GM18511 (cell line): ENCODE data around the gene ORC4.
A peak's percentile ranks its signal among the peaks of the same experiment; 100 is the strongest.
"Not testable (repeated sequence)": the region's sequence is repeated elsewhere in the genome, so short reads cannot be mapped to it uniquely, and the experiment has no call there.

Experiments
- ATAC-seq: cut with Tn5 transposase; IDR thresholded peaks from one replicate; pipeline ENCODE4 v1.9.1; 2021; ENCODE audit warnings: mild to moderate bottlenecking, moderate library complexity; ENCODE audit not compliant: unreplicated experiment

ORC4 gene

GRCh38 chr2:148021059-148021861 is 723 bp upstream of the ORC4 start, which contains the start of gene MBD5:
MBD5 (plus strand) TSS chr2:148021091.
- peak; percentile 44 for ATAC-seq

DNA sequence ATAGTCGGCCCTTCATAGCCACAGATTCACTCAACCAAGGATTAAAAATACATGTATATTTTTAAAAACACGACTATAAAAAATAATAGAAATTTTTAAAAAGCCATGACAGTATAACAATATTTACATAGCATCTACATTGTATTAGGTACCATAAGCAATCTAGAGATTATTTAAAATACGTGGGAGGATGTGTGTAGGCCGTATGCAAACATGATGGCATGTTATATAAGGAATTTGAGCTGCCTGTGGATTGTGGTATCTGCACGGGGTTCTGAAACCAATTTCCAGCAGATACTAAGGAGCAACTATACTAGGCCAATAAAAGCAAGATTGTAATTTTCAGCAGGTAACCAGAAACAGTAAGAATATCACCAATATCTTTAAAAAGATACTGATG is 5.9 kb downstream of the ORC4 start:
- ATAC-seq = no peak

DNA sequence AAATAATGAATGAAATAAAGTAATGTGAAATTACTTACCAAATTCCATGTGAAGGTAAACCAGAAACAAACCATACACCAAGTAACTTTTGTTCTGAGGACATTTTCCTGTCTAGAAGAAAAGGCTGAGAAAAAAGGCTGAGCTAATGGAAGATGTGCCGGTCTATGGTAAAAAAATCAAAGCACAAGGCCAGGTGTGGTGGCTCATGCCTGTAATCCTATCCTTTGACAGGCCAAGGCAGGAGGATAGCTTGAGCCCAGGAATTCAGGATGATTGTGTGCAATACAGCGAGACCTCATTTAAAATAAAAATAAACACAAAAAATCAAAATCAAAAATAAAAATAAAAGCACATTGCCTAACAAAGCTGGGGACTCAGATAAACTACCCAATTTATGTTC is 6.7 kb downstream of the ORC4 start:
- ATAC-seq = no peak

DNA sequence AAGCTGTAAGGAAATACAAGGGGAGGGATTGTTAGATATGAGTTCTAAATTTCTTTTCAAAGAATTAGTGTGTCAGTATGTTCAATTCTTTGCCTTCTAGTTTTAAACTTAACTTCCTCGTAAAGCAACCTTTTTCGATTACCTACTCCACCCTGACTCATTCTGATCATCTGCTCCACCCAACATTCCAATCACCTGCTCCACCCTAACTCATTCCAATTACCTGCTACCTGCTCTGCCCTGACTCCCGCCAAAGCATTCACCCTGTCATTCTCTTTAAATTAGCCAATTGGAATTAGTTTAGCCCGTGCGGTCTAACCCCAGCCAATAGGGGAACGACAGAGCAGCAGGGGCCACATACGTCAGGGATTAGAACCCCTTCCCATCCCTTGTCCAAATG is 12.1 kb downstream of the ORC4 start:
- ATAC-seq = not testable (repeated sequence)

DNA sequence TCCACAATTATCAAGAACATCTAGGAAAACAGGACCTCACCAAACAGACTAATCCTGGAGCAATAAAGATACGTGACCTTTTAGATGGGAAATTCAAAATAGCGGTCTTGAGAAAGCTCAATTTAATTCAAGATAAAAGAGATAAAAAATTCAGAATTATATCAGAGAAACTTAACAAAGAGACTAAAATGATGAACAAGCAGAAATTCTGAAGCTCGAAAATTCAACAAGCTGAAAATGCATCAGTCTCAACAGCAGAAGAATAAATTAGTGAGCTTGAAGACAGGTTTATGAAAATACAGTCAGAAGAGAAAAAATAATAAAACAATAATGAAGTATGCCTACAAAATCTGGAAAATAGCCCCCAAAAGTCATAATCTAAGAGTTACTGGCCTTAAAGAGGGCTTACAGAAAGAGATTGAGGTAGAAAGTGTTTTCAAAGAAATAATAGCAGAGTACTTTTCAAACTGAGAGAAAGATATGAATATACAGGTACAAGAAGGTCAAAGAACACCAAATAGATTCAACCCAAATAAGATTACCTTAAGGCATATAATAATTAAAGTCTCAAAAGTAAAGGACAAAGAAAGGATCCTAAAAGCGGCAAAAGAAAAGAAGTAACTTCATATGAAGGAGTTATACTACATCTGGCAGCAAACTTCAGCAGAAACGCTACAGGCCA is 13.2 kb downstream of the ORC4 start:
- ATAC-seq = no peak

DNA sequence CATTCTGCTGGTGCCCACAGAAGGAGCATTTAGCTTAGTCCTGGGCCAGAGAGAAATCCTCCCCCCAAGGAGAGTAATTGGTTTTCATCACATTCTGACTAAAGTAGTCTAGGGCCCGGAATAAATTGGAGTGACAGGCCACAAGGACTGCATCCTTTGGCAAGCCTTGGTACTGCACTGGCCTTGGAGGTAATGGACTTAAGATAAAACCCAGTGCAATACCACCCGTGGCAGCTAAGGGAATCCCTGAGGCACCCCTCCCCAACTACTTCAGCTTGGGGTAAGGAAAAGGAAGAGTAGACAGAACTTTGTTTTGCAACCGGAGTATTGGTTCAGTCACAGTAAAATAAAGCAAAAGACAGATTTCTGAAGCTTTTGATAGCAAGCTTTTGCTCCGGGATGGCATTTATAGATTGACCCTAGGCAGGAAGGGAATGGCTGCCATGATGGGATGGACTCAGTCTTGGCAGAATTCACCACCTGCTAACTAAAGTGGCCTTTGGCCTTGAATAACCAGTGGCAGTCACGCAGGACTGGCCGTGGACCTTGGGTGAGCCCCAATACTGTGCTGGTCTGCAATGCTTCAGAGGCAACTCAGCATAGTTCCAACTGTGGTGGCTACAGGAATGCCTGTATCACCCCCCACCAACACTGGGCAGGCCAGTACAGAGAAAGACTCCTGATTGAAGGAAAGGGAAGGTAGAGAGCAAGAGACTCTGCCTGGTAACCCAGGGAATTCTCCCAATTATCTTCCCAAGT is 14.1 kb downstream of the ORC4 start:
- no peak for ATAC-seq

- not testable (repeated sequence) for ATAC-seq
These were observed 18.1 kb downstream of the ORC4 start for GRCh38 chr2:148002420-148002819.

DNA sequence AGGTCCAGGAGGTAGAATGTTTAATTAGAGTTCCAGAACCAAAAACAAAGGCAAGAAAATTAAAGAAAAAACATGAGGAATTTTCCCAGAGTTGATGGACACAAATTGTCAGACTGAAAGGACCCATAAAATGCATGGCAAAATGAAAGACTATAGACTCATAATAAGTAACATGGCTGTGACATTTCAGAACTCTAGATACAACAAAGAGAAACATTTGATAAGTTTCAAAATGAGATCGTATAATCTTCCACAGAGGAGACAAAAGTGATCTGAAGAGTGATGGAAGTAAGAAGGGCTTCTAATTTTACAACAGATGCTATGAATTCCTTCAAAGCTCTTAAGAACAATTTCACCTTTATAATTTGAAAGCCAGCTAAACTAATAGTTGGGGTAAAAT is 20.4 kb downstream of the ORC4 start:
- no peak for ATAC-seq

DNA sequence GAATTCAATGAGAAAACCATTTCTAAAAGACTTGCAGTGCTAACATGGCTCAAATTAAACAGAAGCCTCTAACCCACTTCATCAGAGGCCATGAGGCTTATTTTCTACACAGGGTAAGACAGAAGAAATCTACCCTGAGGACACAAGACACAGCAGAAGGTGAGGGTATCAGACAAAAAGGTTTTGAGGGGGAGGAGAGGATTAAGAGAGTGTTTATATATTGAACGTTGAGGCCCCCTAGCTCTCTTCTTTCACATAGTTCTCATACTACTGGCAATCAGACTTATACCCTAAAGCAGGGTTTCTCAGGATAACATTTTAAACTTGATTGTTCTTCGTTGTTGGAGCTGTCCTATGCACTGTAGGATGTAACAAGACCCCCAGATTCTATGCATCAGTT is 21.4 kb downstream of the ORC4 start:
- no peak for ATAC-seq

GRCh38 chr2:147998203-147998602 is 22.3 kb downstream of the ORC4 start:
- no peak for ATAC-seq

DNA sequence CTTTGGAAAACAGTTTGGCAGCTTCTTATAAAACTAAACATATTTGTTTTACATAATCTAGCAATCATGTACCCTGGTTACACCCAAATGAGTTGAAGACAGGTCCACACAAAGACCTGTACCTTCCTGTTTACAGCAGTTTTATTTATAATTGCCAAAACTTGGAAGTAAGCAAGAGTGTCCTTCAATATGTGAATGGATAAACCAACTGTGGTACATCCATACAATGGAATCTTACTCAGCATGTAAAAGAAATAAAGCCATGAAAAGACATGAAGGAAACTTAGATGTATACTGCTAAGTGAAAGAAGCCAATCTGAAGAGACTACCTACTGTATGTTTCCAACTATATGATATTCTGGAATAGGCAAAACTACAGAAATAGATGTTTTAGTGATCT is 23.7 kb downstream of the ORC4 start:
- no peak for ATAC-seq

- not testable (repeated sequence) for ATAC-seq
These were observed 25.6 kb downstream of the ORC4 start for GRCh38 chr2:147994965-147995364.

DNA sequence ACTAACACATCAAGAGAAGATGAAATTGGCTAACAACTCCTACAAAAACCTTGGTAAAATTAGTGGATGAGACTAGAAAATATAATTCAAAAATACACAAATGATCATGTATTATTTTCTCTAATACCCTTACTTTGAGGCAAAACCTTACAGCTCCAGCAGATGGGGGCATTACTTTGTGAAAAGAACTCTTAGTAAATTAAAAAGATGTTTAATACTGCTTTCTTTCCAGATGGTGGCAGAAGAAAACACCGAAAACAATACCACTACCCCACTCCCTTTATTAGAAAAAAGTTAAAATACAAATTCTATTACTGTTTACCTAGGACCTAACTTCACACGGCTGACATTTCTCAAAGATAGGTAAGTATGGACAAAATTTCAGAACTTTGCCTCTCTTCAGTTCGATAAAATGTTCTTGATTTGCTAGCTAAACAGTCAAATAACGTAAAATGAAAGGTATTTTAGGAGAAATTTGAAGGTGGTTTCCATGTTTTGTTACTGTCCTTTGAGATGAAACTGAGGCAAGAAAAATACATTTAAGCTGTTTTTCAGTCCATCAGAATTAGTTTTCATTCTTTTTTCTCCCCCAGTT is 30.6 kb downstream of the ORC4 start:
- ATAC-seq = peak; percentile 92

DNA sequence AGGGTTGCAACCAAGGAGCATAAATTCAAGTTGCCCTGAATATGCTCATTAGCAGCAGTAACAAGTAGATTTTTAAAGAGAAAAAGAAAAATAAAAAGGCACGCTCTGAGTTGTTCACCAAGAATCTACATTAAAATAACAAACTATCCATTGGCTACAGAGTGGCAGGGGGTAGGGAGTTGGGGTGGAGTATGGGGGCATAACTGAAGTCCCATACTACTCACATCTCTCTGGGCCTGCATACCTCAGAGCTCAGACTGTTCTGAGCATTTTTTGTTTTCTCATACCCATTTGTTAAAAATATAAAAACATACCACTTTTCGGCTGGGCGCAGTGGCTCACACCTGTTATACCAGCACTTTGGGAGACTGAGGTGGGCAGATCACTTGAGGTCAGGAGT is 31.4 kb downstream of the ORC4 start:
- no peak for ATAC-seq

DNA sequence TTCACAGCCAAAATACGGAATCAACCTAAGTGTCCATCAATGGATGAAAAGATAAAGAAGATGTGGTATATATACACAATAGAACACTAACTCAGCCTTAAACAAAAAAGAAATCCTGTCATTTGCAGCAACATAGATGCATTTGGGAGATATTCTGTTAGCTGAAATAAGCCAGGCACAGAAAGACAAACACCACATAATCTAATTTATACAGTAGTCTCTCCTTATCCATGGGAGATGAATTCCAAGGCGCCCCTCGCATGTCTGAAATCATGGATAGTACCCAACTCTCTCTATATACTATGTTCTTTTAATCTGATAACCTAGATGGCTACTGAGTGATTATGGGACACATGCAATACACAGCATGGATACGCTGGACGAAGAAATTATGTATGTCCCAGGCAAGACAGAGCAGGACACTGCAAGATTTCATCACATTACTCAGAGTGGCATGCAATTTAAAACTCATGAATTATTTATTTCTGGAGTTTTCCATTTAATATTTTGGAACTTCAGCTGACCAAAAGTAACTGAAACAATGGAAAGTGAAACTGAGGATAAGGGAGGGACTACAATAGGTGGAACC is 39.5 kb downstream of the ORC4 start:
- ATAC-seq = no peak

DNA sequence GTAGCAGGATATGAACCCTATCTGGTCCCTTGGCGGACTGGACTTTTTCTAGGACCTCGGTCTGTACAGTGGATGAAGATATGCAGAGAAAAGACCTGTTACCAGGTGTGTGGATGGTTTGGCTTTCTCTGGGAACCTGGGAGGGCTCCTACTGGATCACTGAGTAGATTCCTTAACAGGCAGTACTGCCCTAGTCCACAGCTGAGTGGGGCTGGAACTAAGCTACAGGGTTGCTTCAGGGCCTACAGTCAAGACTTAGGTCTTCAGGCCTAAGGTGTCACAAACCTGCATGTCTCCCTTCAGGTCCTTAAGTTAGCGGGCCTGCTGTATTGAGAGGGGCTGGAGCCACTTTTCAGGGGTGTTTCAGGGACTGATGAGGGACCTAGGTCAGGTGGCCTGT is 42.9 kb downstream of the ORC4 start:
- no peak for ATAC-seq

DNA sequence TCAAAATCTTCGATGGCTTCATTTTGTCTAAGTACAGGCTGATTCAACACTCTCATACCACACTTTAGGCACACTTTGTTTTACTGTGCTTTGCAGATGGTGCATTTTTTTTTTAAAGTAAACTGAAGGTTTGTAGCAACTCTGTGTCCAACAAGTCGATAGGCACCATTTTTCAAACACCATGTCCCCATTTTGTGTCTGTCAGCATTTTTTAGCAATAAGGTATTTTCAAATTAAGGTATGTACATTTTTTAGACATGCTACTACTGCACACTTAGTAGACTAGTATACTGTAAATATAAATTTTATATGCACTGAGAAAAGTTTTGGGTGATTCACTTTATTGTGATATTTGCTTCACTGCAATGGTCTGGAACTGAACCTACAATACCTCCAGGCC is 44.4 kb downstream of the ORC4 start:
- ATAC-seq = no peak

GRCh38 chr2:147968571-147968970 is 52.0 kb downstream of the ORC4 start:
- no peak for ATAC-seq

DNA sequence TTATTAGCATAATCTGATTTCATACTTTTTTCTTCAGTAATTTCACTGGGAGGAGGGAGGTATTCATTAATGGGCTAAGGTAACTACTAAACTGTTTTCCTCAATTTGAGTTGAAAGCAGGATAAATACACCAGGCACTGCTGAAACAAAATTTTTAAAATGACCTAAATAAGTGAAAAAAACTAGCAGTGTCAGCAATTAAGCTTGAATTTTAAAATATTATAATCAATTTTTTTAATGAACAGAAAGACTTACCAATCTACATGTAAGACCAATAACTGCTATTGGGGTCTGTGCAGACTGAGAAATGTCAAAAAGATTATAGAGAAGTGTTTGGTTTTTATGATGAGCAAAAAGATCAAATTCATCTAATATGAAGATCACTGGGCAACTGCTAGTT is 68.4 kb downstream of the ORC4 start:
- no peak for ATAC-seq

DNA sequence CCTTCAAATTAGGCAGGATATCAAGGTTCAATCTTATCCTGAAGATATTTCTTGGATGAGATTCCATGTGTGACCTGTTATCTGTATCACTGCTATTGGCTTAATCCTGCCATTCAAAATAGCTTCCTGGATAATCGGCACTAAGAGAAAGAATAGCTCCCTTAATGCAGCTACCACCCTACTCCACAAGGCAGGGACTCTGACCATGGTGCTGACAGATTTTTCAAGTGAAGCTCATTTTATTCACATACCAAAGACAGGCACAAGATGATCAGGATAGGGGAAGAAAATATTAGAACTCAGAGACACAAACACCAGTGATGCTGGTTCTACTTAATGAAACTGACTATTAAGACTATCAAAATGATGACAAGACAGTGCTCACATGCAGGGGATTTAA is 74.9 kb downstream of the ORC4 start:
- ATAC-seq = no peak

- ATAC-seq = no peak
These were observed 81.2 kb downstream of the ORC4 start for GRCh38 chr2:147939313-147939712.
